ENCODE data around the gene CAPZB.

The CAPZB gene

DNA sequence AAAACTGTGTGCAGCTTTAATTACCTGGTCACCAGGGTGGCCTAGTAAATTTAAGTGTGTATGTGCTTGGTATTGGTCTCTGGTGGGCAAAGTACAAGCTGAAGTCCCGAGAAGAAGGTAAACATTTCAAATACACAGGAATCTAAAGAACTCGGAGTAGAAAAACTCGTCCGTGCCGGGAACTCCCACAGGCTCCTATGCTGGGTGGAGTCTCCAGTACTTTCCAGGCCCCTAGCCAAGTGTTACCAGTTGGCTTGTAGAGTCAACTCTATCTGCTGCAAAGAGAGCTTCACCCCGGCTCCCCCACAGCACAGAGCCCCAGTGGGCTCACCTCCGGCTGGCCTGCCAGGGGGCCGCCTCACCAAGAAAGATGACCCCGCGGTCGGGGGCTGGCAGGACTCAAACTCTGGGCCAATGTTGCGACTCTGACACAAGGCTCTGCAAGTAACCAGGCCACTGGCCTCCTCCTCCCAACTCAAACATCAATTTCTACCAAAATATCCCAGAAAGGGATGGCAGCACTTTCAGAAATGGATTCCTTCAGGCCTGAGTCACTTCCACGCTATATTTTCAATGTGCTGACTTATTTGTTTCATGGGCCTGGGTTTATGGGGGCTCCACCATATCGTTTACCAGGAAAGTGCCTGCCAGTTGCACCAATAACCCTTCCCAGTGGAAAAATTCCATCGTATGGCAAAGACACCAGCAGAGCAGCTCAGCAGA, 99.3 kb downstream of the CAPZB start:
- DNase-seq (ENCODE audit: low read depth in 2 of 2): no peak

DNA sequence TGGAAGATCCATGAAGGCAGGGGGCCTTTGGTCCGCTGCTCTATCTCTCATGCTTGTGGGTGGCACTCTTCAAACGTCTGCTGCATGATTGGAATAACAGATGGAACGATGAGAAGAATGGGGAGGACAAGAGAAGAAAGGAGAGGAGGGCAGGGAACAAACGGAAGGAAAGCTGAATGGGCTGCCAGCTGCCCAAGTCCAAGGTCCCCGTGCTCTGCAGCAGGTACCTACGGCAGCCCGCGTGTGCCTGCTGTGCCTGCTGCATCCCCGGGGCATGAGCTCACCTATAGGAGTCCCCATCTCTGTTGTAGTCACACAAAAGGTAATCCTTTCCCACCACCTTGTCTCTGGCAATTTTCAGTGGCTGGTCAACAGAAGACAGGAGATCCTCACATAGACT, 100.1 kb downstream of the CAPZB start:
- no peak for DNase-seq (ENCODE audit: low read depth in 2 of 2)

DNA sequence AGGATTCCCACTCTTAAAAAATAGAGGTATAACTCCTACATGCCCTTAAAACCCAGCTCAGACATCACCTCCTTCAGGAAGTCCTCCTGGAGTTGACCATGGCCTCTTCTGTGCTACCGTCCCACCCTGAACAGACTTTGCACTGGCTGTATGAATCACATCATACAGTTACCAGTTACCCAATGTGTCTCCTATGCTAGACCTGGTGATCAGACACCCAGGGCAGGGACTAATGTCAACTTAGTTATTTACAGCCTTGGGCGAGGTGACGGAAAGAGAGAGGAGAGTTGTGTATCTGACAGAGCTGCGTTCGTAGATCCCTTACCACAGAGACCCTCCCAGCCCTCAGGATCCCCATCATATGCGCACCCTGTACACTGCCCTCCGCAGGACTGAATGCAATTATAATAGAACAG, 100.6 kb downstream of the CAPZB start:
- DNase-seq (ENCODE audit: low read depth in 2 of 2): no peak

DNA sequence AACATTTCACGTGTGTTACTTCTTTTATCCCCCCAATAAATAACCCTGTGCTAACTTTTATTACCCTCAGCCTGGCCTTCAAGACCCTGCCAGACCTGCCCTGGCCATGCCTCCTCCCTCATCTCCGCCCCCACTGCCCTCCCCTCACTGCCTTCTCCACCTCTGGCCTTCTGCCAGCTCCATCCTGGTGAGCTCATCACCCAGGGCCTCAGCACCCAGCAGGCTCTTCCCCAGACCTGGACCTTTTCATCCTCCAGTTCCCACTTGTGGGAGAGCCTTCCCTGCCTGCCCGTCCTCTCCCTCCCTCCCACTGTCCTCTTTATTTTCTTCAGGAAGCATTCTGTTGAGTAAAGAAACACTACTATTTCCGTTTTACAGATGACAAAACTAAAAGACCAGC, 101.2 kb downstream of the CAPZB start:
- no peak for DNase-seq (ENCODE audit: low read depth in 2 of 2)

DNA sequence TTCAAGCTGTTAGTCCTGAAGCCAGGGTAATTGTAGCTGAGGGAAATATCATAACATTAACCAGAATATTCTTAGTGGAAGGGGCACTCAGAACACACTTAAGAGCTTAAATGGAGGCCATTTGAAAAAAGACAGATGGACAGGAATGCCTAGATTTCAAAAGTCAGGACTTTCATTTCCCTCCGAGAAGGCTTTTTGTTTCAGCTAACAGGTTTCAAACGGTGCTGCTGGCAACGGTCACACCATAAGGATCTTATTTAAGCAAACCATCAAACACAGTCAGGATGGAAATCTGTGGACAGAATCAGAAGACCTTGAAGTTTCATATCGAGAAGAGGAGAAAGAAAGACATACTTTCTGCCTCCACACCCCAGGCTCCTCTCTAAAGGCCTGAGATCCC, 103.1 kb downstream of the CAPZB start:
- DNase-seq (ENCODE audit: low read depth in 2 of 2): no peak

DNA sequence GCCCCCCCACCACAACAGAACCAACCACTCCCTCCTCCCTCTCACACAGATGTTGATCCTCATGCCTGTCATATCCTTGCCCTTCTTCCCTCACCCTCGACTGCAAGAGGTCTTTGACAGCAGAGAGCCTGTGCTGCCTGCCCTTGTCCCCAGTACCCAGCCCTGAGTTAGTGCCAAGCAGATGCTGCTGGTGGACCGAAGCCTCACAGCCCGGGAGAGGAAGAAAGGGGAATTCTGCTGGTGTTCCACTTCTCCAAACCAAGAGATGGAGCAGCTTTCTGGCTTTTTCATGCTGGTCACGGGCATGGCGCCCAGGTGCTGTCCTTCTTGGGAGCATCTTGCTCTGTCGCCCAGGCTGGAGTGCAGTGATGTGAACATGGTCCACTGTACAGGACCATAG, 104.1 kb downstream of the CAPZB start:
- no peak for DNase-seq (ENCODE audit: low read depth in 2 of 2)

DNA sequence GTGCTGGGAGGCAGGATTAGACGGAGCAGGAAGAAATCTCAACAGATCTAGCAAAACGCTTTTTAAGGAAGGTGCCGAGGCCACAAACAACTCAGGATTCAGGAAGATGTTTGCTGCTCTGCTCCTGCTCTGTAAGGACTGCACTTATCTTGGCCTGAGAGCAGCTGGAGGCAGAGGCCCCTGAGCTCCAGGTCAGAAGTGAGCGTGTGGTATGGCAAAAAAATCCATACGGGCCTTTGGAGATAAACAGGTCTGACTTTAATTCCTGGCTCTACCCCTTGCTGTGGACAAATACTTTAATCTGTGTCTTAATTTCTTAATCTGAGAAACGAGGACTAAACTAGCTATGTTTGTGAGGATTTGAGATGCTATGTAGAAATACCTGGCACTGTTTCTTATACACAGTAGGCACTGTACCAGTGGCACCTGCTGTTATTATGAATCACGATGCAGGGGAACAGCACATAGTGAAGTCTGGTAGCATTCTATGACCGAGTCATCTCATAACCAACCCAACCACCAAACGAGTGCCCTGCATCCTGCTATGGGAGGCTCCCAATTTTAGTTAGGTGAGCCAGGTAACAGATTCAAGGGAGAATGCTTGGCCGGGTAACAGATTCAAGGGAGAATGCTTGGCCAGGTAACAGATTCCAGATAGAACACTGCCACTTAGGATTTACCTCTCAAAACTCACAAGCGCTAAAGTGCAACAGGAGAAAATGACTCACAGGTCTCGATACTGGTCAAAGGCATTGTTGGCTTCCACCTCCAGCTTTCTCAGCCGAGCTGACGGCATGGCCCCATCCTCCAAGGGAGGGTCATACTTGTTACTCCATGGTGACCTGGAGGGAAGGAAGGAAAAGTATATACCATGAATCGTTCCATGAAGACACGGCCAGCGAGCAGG, 107.3 kb downstream of the CAPZB start:
- peak in 1 of 2 donors; percentile 19 for DNase-seq (ENCODE audit: low read depth in 2 of 2)

DNA sequence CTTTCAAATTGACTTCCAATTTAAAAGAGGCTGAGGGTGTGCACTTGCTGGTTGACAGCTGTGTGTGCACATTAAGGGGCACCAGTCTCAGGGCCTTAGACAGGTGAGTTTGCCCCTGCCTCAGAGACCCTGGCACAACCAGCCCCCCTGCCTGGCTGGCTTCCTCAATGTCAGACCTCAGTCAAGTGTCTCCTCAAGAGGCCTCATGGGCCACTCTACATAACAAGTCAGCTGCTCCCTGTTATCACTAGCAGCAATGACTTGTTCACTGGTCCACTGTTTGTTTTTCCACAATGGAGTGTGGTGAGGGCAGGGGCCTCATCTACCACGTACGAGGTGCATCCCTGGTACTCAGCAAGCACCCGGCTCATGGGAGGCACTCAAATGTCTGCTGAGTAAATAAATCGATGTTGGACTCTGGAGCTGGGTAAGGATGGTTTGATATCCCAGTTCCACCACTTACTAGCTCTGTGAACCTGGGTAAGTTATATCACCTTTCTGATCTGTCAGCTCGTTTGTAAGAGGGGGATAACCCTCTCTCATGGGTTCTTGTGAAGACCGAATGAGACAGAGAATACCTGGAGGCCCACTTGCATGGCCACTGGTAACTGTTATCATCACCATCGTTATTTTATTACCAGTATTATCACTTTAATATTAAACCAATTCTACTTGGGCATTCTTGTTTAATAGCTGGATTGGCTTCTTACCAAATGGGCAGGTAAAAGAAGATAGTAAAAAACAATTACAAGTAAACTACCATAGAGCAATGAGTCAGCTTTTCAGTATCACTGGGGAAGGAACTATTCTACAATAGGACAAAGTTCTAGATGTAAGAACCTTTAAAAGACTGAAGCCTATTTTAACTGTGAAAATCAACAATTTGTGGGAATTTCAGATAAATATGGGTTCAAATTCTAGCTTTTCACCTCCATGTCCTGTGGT, 108.6 kb downstream of the CAPZB start:
- no peak for DNase-seq (ENCODE audit: low read depth in 2 of 2)

DNA sequence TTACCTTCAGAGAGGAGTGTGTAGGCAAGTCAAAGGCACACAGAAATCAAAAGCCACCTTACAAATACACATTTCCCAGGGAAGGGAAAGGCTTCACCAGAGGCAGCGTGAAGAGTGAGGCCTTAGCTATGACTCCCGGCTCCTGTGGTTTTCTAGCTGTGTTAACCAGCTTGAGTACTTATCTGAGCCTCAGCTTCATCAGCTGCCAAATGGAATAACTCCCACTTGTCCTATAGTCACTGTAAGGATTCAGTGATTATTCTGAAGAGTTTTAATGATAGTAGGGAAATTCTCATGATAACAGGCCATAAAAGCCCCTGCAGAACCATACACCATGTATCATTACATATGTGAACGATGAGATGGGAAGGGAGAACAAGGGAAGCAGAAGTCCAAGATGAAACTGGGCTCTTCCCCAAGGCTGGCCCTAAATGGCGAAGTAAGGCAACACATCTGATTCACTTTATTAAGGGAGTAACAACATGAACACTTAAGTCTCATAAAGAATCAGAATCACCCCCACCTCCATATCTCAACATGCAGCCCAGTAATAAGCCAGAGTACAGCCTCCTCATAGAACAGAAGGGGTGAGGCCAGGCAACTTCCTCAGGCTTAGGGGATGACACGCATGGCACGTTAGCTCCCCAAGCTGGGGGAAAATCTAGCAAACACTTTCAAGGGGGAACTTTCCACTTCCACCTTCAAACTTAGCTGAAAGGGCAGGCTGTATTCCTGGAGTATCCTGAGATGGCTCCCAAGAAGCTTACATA, 109.5 kb downstream of the CAPZB start:
- DNase-seq (ENCODE audit: low read depth in 2 of 2): no peak

DNA sequence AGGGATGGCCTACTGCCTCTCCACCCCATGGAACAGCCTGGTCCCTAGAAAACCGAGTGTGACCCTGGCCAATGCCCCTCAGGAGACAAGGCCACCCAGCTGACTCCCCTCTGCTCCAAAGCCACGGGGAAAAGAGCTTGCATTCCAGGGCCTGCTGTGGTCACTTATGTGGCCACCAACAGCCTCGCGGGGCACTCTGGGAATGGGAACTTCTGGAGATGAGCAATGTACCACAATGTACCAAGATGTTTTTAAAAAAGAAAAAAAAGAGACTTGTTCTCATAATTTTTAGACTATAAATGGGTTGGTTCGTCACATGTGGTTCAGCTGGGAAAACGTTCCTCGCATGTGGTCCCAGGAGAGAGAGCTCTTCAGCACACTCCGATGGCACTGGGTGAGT, 110.4 kb downstream of the CAPZB start:
- DNase-seq (ENCODE audit: low read depth in 2 of 2): no peak

DNA sequence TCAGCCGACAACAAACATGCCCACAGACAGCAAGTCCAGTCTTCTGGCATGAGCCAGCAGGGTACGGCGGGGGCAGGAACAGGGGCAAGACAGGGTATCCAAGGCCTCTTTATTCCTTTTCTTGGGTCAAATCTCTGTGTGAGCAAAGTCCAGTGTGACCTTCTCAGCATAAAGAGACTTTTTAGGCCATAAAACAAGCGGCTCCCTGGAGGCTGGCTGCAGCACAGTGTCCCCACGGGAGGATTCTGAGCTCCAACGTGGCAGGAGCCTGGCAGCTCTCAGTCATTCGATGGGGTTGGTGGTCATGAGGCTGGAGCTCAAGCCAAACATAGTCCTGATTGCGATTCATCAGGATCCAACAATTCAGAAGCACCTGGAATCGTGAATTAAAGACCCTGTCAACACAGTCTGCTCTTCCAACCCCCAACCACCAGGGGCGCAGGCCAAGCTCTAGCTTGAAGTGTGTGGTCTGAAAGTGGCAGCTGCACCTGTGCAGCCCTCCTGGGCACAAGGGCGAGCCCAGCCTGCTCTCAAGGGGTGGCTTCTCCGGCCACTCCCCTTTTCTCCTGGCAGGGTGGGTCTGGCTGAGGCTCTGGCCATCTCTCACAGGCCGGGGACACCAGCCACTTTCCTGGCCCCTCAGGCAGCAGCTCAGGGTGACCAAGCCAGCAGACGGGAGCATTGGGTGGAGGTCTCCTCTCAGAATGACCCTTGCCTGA, 111.1 kb downstream of the CAPZB start:
- DNase-seq (ENCODE audit: low read depth in 2 of 2): no peak

DNA sequence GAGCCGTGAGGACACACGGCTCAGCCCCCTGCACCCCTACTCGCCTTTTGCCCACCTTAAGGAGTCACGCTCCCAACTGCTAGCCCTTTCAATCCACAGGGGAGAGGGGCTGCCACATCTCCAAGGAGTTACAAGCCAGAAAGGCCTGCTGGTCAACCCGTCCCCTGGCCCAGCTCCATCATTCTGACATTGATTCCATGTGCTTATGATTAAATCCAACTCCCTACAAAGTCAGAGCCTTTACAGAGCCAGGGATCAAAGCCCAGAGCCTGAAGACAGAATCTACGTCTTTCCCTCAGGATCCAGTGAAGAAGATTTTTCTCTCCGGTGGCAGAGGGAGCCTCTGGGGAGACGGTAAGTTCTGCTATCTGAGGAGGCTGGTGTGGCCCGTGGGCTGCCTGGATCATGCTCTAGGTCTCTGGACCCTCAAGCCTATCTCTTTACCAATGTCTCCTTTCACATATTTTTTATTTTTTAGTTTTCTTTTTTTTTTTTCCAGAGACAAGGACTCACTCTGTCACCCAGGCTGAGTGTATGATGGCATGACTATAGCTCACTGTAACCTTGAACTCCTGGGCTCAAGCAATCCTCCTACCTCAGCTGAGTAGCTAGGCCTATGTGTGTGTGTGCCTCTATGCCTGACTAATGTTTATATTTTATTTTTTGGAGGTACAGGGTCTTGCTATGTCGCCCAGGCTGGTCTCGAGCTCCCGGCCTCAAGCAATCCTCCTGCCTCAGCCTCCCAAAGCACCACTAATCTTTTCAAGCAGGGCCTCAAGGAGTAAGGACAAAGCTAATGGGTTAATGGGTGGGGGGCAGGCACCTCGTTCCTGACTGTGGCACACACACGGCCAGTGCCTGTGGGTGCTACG, 111.9 kb downstream of the CAPZB start:
- no peak for DNase-seq (ENCODE audit: low read depth in 2 of 2)

DNA sequence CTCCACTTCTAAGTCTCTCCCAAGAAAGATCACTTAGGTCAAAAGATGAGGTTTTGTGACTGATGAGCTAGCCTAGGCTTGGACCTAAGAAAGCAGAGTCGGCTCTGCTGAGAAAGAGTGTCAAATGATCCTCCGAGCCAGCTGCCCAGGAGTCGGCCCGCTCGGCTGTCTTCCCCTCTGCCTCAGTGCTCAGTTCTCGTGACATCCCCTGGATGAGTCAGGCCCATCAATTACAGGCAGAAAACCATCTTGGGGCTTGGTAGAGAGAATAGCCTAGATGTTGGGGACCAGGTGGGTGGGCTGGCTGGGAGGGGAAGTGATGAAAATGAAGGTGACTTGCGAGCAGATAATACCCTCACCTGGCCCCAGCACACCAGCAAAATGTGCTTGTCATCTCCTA, 112.7 kb downstream of the CAPZB start:
- DNase-seq (ENCODE audit: low read depth in 2 of 2): no peak

DNA sequence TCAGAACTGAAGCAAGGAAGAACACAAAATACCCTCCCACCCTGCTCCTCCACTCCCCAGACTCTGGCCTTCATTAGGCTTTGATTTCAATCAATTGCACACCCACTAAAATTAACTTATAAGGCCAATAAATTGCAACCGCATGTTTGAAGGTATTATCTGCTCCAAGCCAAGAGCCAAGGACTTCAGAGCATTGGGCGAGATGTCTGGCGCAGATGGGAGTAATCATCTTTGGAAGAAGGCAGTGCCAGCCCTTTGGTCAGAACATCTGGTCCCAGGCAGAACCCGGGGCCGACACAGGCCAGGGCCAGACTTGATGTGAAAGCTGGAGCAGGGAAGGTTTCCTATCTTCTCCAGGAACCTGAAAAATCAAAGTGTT, 113.2 kb downstream of the CAPZB start:
- DNase-seq (ENCODE audit: low read depth in 2 of 2): no peak

DNA sequence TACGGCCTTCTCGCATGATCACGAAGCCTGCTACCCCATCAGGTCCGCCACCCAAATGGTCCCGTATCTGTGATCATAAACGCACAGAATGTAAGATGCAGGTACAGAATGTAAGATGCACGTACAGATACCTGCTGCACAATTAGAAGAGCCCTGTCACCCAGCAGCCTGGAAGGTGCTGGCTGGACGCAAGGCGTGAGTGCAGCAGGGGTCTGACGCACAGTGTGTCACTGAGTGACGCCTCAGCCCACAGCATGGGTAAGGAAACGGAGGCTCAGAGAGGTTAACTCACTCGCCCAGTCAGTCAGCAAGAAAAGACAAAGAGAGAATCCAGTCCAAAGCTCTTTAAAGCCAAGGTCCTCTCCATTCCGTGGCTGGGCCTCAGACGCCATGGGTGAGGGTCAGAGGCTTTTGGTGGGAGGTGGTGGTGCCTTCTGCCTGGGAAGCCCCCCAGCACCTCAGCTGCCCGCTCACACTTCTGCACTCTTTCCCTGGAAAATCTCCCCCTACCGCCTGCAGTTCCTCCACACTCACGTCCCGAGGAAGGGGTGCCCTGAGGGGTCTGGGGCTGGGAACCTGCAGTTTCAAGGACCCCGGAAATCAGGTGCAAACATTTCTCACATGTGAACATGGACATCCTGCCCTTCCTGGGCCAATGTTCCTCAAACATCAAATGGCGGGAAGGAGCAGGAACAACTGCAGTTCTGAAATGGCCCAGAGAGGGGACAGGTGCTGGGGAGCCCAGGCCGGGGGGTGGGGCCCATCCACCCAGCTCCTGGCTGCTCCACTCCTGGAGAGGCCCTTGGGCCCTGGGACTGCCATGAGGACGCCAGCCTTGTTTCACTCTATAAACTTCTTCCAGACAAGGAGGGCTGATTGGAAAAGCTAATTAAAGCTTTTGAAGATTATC, 113.9 kb downstream of the CAPZB start:
- no peak for DNase-seq (ENCODE audit: low read depth in 2 of 2)

DNA sequence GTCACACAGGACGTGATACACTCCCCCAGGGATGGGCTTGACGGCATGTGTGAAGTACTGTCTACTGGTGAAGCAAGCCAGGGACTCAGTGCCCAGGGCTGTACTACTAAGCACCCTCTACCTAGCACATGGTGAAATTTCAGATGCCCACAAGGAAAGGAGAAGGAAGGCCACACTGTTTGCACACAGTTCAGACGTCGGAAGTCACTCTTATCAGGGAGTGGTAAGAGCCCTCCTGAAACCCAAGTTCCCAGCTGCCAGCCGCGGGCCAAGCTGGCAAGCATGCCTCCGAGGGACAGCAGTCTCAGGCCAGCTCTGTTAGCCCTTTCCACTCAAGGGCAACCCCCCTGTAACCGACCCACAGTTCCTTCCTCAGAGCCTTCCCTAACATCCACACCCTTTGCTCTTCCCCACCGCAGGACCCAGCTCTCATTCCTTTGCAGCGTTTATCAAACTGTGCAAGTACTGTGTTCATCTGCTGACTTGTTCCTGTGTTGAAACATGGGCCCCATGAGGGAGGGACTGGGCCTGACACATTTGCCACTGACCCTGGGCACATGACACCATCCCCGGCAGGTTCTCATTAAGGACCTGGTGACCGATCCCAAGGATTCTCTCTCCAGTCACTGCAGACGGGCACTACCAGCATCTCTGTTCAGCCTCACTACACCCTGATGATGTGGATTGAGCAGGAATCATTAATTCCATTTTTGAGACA, 114.7 kb downstream of the CAPZB start:
- no peak for DNase-seq (ENCODE audit: low read depth in 2 of 2)

DNA sequence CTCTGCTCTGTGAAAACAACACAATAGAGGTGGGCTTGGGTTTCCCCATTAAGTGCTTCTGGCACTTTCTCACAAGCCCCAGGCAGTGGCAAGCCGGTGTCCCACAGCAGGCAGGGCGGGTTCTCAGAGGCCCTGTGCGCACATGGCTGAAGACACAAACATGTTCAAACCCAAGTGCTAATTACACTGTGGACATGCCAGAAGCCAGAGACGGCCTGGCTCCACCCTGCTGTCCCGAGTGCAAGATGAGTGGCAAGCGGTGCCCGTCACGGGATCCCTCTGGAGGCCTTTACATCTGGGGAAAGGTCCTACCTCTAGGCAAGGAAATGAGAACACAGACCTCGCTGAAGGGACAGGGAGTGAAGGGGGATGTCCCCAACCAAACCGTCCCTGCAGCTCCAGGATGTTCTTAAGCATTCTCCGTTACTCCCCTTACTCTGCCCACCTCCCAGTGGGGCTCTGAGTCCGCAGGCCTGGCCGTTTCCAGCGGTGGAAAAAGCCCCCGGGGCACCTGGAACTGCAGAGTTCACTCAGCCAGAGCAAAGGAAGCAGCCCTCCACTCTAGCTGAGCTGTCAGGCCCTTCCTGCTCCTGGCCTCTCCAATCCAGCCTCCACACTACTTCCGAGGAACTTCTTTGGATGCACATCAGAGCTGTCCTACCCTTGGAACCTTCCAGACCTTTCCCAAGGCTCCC, 115.8 kb downstream of the CAPZB start:
- DNase-seq (ENCODE audit: low read depth in 2 of 2): no peak

All from stimulated activated CD4-positive, alpha-beta T cell treated with anti-CD3 and anti-CD28 coated beads, Interleukin-4, amount 100 ng/mL, for 48 hours (primary cell).